Glomerular visceral epithelial cell (primary cell): ENCODE data around the gene SP140L.
"Not testable (repeated sequence)": the region's sequence is repeated elsewhere in the genome, so short reads cannot be mapped to it uniquely, and the experiment has no call there.

Experiments
- DNase-seq: peaks from one replicate; pipeline ENCODE4 v3.0.0-alpha.2; 2016; ENCODE audit errors: extremely low spot score

Gene SP140L

DNA sequence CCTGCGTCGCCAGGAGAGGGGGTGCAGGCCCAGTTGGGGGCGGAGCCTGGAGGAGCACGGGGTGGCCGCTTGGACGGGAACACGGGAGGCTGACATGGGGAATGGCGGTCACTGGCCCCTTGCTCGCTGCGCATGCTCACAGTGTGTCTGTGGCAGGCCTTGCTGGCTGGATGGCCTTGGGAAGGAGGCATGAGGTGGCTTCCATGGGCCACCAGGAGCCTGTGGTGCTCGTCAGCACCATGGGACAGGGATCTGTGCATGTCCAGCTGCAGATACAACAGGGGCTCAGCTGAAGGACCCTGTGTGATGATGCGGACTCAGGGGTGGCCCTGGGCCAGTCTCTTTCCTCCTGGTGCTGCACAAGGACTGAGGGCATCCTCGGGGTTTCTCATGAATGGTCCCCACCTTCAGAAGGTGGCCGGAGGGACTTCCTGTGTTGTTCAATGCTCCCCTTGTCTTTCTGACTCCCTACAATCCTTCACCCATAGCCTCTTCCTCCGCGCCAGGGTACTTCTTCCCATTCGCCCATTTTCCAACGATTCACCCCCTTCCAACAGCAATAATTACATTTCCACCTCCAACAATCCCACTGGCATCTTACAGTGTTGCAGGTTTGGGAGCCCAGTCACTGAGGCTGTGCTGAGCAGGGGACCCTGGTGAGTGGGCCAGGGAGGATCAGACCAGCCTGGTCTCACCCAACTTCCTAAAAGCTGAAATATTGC lies 3.4 kb upstream of the SP140L start:
- DNase-seq, result no peak

DNA sequence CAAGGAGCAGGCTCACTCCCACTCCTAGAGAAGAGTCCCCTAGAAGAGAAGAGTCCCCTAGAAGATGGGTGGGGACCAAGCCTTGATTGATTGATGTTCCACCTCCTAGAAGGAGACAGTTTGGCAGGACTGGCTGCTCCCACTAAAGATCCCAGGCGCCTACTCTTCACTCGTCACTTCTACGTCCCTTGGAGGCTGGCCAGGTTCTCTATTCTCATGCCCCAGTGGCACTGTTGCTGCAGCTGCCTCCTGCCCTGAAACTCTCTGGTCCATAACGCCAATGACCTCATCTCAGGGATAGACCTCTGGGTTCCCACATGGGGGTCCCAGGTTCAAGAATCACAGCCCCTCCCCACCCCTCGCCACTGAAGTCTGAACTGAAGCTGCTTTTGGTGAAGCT lies 2.5 kb upstream of the SP140L start:
- no peak for DNase-seq

DNA sequence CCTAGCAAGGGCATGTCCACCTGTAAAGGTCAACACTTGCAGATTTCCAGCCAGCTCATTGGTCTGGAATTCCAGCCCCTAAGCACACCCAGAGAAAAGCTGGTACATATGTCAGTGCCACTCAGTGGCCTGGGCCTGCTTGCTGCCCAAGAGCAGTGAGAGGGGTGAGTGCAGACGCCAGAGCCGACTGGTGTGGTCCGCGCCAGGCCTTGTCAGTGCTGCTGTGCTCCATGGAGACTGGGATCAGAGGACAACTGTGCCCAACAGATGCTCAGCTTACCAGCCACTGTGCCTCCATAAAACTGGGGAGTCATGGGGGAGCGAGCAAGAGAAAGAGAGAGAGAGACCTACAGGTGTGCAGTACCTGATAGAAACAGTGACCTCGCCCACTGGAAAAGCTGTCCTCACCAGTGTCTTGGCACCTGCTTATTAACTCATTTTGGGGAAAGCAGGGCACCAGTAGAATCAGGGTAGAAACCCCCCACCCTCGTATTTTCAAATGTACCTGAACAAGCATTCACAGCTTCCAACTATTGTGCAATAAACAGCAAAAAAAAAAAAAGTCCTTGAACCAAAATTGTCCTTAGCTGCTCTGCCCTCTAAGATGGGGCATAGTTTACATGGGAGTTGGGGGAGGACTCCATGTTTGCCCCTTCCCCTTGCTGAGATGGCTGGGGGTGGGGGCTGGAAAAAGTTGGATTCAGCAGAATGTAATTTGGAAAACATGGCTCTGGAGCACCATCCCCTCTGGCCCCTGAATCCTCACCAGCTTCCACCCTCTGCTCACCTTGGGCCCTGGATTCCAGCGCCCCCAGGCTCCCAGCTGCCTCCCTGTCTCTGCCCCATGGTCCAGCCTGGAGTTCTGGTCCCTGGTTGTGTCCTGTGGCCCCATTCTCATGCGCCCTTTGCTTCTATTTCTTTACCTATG lies 1.4 kb upstream of the SP140L start:
- DNase-seq, result no peak

DNA sequence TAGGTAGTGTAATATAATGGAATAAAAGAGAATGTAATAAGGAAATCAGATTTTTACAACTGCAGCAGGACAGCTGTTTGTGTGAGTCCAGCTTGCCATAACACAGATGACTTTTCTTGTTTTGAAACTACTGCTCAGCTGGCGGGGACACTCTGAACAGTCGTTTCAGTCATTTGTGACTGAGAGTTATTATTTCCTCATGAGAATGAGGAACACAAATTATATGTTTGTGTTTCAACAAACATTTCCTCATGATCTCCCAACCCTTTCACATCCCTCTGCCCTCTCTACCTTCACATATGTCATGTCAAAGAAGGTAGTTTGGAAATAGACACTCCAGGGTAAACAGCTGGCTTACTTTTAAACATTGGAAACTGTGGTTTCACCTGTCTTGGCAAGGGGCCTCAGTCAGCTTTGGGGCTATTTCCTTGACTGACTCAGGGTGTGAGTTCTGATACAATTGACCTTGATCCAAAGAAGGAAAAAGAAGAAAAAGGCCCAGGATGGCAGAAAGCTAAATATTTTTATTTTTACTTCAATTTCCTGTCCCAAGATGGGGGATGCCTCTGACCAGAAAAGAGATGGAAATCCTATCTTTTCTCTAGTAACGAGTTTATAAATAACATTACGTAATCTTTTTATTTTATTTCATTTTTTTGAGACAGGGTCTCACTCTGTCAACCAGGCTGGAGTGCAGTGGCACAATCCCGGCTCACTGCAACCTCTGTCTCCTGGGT lies 593 bp downstream of the SP140L start:
- DNase-seq, result no peak

DNA sequence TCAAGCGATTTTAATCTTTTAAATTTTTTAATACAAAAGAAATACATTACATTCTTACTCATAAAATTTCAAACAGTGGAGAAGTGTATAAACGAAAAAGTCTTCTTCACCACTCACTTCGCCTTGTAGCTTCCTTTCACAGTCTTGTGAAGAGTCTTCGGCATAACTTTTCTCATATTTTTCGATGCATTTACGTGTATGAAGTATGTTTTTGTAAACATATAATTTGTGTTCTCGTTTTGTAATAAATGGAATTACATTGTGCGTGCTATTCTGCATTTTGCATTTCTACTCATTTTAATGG lies 1.1 kb downstream of the SP140L start:
- no peak for DNase-seq

DNA sequence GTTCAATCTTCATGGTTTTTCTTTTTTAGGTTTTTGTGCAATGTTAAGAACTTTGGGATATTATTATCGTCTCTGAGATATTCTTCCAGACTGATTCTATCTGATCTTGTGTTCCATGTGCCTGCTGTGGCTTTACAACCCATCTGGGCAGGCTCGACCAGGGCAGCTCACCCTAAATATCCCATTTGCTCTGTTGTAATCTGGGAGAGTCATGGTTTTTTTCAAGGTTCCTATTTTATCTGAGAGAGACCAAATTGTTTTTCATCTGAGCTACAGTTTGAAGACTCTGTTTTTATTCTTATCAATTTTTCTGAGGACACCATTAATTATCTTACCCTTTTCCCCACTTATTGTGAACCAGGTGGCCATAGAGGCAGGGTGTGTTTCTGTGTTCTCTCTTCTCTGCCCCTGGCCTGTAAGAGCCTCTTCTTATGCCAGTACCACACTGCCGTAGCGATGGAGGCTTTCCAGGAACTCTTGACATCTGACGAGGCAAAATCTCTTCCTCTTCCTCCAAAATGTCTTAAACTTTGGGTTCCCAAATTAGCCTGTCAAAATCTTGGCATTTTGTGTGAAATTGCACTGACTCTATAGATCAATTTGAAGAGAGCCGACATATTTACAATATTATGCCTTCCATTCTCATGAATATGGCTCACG lies 3.1 kb downstream of the SP140L start:
- no peak for DNase-seq

DNA sequence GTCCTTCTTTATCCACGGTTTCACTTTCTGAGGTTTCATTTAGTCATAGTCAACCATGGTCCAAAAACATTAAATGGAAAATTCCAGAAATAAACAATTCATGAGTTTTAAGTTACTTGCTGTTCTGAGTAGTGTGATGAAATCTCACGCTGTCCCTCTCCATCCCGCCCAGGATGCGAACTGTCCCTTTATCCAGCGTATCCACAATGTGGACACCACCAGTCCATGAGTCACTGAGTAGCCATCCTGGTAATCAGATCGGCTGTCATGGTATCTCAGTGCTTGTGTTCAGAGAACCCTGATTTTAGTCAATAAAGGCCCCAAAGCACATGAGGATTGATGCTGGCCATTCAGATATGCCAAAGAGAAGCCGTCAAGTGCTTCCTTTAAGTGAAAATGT lies 3.7 kb downstream of the SP140L start:
- no peak for DNase-seq

DNA sequence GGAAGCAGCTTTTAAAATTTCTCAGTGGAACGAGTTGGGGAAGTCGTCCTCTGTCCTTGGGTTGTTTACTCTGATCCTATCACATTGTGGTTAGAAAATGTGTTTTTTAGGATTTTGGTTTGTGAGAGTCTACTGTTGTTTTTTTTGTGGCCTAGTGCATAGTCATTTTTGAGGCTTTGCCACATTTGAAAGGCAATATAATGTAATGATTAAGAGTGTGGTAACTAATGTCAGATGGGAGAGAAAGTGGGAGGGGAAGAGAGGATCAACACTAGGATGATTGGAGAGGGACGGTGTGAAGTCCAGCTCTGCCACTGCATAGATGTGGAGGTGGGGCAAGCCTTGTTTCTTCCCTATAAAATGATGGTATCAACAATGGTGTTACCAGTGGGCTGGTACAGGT lies 8.5 kb downstream of the SP140L start:
- DNase-seq, result no peak

DNA sequence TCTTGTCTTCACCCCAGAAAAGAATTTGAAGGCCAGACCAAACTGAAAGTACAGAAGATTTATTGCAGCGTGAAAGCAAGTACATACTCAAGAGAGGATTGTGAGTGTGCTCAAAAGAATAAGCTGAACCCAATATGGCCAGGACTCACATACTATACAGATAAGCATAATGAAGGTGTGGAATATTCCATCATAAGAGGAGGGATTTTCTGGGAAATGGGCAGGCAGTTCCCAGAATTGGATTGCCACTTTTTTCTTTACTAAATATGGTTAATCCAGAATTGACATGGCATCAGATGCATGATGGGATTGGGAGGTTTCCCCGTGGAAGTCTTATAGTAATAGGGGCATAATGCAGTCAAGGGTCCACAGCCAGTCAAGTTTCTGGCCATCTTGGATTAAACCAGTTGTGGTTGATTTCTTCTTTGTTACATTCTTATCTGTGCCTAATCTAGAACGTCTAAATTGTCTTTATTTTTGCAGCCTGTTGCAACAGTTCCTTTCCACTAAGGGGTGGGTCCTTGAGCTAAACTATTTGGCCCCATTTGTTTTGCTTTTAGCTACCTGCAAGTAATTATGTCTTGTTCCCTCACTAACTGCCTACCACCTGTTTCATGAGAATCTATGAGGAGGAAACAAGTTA lies 9.0 kb downstream of the SP140L start:
- DNase-seq, result no peak

DNA sequence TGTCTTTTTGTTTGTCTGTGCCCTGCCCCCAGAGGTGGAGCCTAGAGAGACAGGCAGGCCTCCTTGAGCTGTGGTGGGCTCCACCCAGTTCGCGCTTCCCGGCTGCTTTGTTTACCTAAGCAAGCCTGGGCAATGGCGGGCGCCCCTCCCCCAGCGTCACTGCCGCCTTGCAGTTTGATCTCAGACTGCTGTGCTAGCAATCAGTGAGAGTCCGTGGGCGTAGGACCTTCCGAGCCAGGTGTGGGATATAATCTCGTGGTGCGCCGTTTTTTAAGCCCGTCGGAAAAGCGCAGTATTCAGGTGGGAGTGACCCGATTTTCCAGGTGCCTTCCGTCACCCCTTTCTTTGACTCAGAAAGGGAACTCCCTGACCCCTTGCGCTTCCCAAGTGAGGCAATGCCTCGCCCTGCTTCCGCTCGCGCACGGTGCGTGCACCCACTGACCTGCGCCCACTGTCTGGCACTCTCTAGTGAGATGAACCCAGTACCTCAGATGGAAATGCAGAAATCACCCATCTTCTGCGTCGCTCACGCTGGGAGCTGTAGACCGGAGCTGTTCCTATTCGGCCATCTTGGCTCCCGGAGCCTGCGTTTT lies 15.0 kb downstream of the SP140L start:
- not testable (repeated sequence) for DNase-seq

DNA sequence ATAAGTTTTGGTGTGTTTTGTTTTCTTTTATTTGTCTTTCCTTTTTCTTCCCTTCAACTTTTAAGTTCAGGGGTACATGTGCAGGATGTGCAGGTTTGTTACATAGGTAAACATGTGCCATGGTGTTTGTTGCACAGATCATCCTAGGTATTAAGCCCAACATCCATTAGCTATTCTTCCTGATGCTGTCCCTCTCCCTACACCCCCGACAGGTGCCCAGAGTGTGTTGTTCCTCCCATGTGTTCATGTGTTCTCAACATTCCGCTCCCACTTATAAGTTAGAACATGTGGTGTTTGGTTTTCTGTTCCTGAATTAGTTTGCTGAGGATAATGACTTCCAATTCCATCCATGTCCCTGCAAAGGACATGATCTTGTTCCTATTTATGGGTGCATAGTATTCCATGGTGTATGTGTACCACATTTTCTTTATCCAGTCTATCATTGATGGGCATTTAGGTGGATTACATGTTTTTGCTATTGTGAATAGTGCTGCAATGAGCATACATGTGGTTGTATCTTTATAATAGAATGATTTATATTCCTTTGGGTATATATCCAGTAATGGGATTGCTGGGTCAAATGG lies 16.1 kb downstream of the SP140L start:
- not testable (repeated sequence) for DNase-seq

DNA sequence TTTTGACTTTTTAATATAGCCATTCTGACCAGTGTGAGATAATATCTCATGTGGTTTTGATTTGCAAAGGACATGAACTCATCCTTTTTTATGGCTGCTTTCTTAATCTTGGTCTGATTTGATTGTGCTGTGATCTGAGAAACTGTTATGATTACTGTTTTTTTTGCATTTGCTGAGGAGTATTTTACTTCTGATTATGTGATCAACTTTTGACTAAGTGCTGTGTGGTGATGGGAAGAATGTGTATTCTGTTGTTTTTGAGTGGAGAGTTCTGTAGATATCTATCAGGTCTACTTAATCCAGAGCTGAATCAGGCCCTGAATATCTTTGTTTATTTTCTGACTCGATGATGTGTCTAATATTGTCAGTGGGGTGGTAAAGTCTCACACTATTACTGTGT lies 16.8 kb downstream of the SP140L start:
- no peak for DNase-seq

DNA sequence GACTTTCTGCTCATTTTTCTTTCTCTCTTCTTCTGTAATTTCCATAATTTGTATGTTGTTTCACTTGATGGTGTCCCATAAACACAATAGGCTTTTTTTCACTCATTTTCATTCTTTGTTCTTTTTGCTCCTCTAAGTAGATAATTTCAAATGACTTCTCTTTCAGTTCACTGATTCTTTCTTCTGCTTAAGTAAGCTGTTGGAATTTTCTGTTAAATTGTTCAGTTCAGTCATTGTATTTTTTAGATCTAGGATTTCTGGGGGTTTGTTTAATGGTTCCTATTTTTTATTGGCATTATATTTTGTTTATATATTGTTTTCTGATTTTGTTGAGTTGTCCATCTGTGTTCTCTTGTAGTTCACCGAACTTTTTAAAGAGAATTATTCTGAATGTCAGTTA lies 19.5 kb downstream of the SP140L start:
- no peak for DNase-seq

DNA sequence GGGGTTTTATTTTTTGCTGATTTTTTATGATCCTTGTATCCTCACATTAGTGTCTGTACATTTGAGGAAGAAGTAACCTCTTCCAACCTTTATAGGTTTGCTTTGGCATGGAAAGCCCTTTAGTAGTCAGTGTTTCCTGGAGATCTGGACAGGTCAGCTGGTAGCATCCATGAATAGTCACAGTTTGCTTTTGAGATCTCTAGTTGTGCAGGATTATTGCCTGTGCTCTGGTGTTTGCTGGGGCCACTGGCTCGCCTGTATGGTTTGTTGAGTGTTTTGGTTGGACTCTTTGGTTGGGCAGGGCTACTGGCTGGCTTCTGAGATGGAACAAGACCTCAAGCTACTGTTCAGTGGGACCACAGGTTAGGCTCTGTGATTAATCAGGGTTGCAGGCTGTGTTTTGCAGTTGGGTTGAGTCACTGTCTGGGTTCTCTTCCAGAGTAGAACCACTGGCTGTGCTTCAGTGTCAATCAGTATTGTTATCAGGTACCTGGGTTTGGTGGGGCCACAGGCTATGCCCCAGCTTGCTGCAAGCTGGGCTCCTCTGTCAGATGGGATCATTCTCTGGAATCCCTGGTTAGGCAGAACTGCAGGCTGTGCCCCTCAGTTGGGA lies 20.0 kb downstream of the SP140L start:
- DNase-seq, result no peak

DNA sequence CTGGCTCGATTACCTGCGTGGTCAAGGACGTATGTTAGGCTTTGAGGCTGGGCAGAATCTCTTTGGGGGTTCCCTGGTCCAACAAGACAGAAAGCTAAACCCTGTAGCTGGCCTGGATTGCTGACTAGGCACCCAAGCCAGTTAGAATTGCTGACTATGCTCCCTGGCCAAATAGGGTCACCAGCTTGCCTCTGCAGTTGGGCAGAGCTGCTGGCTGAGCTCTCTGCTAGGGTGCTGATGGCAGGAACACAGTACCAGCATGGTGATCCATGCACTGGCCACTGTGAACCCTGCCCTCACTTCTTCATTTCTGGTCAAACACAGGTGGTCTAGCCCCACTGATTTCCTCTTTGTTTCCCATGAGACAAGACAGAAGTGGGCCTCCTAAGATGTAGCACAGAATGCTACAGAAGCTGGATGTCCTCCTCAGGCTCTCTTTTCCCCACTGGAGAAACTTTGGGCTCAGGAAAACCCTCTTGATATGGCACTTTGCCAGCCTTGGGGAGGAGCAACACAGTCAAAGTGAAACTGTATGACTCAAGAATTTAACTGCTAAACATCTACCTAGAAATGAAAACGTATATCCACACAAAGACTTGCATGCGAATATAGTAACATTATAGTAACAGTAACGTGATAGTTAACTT lies 20.8 kb downstream of the SP140L start:
- no peak for DNase-seq

DNA sequence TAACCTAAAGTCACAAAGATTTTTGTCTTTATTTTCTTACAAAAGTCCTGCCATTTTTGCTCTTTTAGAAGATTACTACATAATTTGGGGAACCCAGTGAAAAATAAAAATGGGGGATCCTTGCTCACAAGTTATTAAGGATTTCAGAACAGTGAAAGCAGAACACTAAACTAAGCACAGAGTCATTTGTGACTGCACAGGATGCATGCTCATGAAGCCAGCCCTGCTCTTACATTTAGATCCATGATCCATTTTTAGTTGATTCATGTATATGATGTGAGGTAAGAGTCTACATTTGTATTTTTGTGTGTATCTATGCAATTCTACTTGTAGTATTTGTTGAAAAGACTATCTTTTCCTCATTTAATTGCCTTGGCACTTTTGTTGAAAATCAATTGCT lies 21.8 kb downstream of the SP140L start:
- no peak for DNase-seq

DNA sequence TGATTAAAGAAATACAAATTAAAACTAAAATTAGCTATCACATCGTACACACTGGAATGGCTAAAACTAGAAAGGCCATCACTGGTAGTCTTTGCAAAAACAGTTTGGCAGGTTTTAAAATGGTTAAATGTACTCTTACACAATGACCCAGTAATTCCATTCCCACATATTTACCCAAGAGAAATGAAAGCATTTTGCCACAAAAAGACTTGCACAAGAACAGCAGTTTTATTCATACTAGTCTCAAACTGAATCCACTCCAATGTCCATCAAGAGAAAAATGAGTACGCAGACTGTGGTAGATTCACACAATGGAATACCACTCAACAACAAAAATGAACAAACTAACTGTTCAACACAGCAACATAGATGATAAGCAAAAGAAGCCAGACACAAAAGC lies 29.1 kb downstream of the SP140L start:
- no peak for DNase-seq

DNA sequence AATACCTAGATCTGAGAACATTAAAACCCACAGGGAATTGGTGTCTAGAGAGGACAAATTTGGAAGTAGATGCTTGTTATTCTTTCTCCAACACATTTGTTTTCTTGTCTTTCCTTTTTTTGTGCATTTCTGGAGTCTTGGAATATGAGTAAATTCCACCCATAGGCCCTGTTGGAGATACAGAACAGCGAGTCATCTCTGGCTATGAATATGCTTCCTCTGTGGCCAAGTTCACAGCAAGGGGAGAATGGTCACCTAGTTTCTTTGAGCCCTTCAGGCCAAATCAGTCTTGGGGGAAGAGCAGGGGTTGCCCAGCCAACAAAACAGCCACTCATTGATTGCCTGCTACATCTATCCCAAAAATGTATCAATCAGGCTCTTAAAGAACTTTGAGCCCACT lies 31.3 kb downstream of the SP140L start:
- DNase-seq, result no peak

DNA sequence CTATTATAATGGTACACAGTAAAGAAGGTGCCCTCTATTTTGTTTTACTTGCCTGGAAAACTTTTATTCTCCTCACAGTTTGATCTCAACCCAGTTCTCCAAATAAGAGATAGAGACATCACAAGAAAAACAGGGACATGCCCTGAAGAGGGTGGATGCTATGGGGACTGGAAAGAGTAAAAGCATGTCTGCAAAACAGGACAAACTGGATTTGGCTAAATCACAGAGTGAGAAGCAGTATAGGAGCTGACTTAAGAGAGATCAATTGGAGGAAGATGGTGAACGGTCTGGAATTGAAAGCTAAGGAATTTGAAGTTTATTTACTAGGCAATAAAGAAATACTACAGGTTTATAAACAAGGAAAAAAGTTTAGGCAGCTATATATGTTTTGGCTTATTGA lies 33.0 kb downstream of the SP140L start:
- DNase-seq, result no peak
